EH (cell line): ENCODE data around the gene SPSB1.

ENCODE experiments used
- DNase-seq: peaks from one replicate; pipeline ENCODE4 v3.0.0-alpha.2; 2015; ENCODE audit warnings: low read depth

Gene SPSB1

GRCh38 chr1:9319789-9320519 is 27.3 kb downstream of the SPSB1 start:
- DNase-seq = no peak

GRCh38 chr1:9320520-9321479 is 28.1 kb downstream of the SPSB1 start:
- DNase-seq = no peak

- DNase-seq = peak; percentile 28
Observed at GRCh38 chr1:9321480-9321849, 28.8 kb downstream of the SPSB1 start.

- no peak for DNase-seq
Observed at GRCh38 chr1:9321986-9322660, 29.4 kb downstream of the SPSB1 start.

GRCh38 chr1:9322661-9323244 is 30.1 kb downstream of the SPSB1 start:
- DNase-seq = no peak

GRCh38 chr1:9324246-9325096 is 31.8 kb downstream of the SPSB1 start:
- no peak for DNase-seq

GRCh38 chr1:9326596-9326995 is 33.9 kb downstream of the SPSB1 start:
- DNase-seq = peak; percentile 86

- DNase-seq = no peak
Observed at GRCh38 chr1:9328201-9328600, 35.5 kb downstream of the SPSB1 start.

GRCh38 chr1:9328715-9329114 is 36.0 kb downstream of the SPSB1 start:
- no peak for DNase-seq

- DNase-seq = no peak
Observed at GRCh38 chr1:9331016-9331415, 38.3 kb downstream of the SPSB1 start.

GRCh38 chr1:9331558-9332346 is 39.1 kb downstream of the SPSB1 start:
- no peak for DNase-seq

- no peak for DNase-seq
Observed at GRCh38 chr1:9332513-9333143, 39.9 kb downstream of the SPSB1 start.

- DNase-seq = no peak
Observed at GRCh38 chr1:9338397-9339246, 45.9 kb downstream of the SPSB1 start.

- DNase-seq = no peak
Observed at GRCh38 chr1:9340172-9340854, 47.6 kb downstream of the SPSB1 start.

- DNase-seq = no peak
Observed at GRCh38 chr1:9340864-9341263, 48.2 kb downstream of the SPSB1 start.

GRCh38 chr1:9341301-9341845 is 48.7 kb downstream of the SPSB1 start:
- DNase-seq = peak; percentile 17

- no peak for DNase-seq
Observed at GRCh38 chr1:9343269-9343668, 50.6 kb downstream of the SPSB1 start.
